ENCODE results near the gene IFNA14.
"Not testable (repeated sequence)": the region's sequence is repeated elsewhere in the genome, so short reads cannot be mapped to it uniquely, and the experiment has no call there.

The IFNA14 gene

GRCh38 chr9:21213411-21214326 lies 26.1 kb downstream of the IFNA14 start:
- not testable (repeated sequence) for DNase-seq (ENCODE audit: low read depth, low spot score)

GRCh38 chr9:21212160-21212559 lies 27.6 kb downstream of the IFNA14 start:
- DNase-seq (ENCODE audit: low read depth, low spot score), result not testable (repeated sequence)

- not testable (repeated sequence) for DNase-seq (ENCODE audit: low read depth, low spot score)
Observed at GRCh38 chr9:21210782-21211181, 29.0 kb downstream of the IFNA14 start.

- DNase-seq (ENCODE audit: low read depth, low spot score), result no peak
Observed at GRCh38 chr9:21210311-21210710, 29.5 kb downstream of the IFNA14 start.

- not testable (repeated sequence) for DNase-seq (ENCODE audit: low read depth, low spot score)
Observed at GRCh38 chr9:21207043-21207442, 32.8 kb downstream of the IFNA14 start, which contains the start of gene IFNA10. TSS of gene IFNA10 (minus strand) at chr9:21207143. CDS start at chr9:21207097, 46 bp downstream.

DNA sequence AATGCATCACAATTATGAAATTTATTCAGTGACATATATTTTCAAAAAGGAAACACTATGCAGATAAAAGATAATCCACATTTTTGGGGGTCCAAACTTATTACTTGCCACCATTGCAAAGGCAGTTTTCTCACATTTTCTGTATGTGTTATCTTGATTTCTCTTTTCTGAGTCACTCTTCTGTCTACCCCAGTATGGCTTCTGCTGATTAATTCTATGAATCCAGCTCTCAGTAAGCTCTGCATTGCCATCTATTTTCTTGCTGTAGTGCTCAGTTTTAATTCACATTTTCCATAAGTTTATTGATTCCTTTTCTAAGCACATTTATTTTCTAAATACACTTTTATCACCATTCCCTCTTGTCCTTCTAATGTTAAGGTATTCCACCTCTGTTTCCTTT lies 34.6 kb downstream of the IFNA14 start:
- no peak for DNase-seq (ENCODE audit: low read depth, low spot score)

GRCh38 chr9:21202105-21202504 lies 37.7 kb downstream of the IFNA14 start, which contains the start of gene IFNA7:
TSS of gene IFNA7 (minus strand) at chr9:21202205. CDS start at chr9:21202165, 40 bp downstream.
- not testable (repeated sequence) for DNase-seq (ENCODE audit: low read depth, low spot score)

GRCh38 chr9:21194867-21195776 lies 44.7 kb downstream of the IFNA14 start:
- DNase-seq (ENCODE audit: low read depth, low spot score), result not testable (repeated sequence)
